GM19035 (cell line): ENCODE data around the gene TEDC1.
"Not testable (repeated sequence)": the region's sequence is repeated elsewhere in the genome, so short reads cannot be mapped to it uniquely, and the experiment has no call there.

Experiments
- ATAC-seq: cut with Tn5 transposase; IDR thresholded peaks from one replicate; pipeline ENCODE4 v1.9.1; 2021; ENCODE audit not compliant: unreplicated experiment

Gene TEDC1

GRCh38 chr14:105536051-105536450 is 45.0 kb downstream of the TEDC1 start:
- no peak for ATAC-seq

DNA sequence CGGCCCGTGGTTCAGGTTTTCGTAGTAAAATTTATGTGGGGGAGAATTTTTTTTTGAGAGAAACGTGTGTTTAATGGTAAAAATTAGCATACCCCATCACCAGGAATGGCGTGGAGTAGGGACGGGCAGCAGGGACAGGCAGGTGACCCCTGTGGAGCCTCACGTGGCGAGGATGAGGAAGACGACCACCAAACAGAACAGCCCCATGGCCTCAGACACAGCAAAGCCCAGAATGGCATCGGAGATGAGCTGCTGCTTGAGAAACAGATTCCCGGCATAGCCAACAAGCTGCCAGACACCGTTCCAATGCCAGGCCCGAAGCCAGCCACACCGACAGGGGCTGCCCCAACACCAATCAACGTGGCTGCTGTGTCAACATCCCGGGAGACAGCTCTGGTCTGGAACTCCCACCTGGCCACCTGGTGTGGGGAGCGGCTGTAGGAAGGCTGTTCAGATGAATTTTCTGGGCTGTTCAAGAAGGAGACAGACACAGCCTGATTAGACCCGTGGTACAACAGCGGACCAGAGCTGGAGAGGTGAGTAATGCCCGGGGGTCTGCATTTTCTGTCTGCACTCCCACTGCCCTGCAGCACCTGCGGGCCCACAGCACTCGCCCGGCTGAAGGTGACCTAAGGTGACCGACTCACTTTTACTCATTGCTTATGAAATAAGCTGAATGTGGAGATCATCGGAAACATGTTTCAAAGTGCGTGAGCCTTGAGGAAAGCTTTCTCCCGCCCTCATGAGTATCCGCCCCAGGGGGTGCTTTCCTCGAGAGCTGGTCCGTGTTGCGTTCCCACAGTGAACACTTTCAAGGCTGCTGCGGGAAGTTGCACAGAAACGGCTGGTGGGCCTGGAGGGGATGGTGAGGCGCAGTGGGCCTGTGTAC is 45.9 kb downstream of the TEDC1 start:
- ATAC-seq = no peak

DNA sequence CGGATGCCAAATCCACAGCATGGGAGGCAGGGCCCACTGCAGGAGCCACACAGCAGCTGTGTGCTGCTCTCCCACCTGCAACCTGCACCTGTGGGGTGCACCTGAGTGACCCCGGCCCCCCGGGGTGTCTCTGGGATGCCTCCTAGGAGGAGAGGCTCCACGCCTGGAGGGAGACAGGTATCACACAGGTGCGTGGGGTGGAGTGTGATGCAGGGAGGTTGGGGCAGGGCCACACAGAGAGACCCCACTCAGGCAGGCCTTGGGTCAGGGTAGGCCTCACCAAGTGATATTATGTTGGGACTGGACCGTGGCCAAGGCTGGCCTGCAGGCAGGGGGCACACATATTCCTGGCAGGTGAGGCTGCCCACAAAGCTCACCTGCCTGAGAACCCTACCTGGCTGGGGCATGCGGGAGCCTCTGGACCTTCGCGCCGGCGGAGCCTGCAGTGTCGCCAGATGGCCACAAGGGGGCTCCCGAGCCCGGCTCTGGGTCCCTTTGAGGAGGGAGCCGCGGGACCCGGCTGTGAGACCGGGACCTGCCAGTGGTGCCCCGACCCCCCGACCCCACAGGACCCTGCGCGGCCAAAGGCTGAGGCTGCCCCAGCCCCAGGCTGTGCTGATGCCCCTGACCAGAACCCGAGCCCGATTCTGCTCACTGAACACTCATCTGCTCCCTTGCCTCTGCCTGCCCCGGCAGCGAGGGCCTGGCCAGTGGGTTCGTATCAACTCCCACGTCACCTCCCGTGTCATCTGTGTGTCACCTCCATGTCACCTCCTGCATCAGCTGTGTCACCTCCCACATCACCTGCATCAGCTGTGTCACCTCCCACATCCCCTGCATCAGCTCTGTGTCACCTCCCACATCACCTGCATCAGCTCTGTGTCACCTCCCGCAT is 46.8 kb downstream of the TEDC1 start:
- peak; percentile 50 for ATAC-seq

DNA sequence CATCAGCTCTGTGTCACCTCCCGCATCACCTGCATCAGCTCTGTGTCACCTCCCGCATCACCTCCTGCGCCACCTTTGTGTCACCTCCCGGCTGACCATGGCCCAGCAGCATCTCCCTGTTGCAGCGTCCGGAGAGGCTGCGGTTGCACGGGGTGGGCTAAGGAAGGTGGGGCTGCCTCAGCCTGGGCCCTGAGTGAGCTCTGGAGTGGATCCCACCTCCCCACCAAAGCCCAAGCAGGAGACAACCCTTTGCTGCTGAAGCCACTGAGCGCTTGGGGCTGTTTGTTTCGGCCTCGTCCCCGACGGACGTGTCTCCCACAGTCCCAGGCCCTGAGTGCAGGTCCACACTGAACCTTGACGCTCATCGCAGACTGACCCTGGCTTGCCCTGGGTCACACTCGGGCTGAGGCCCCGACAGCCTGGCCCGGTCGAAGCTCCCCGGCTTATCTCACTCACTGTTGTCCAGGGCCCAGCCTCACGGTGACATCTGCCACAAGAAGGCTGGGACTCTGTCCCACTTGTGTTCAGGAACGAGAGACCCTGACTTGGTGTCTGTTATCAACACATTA is 47.5 kb downstream of the TEDC1 start:
- no peak for ATAC-seq

- no peak for ATAC-seq
Observed at GRCh38 chr14:105540811-105541210, 49.8 kb downstream of the TEDC1 start.

GRCh38 chr14:105541218-105541875 is 50.3 kb downstream of the TEDC1 start:
- ATAC-seq = no peak

DNA sequence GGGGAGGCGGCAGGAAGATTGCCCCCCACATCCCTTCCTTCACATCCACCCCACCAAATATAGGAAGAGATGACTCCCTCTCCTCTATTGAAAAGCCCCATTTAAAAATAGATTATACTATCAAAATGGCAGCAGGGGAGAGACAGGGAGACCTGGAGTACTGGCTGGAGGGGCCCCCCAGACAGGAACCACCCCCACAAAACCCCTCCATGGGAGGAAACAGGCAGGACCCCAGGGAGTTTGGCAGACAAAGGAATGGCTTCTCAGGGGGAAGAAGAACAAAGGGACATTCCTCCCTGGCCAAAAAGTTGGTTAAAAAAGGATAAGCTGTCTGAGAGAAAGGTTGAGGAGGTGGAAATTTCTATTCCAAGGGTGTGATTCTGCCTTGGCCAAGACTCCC is 54.6 kb downstream of the TEDC1 start:
- ATAC-seq = not testable (repeated sequence)

- not testable (repeated sequence) for ATAC-seq
Observed at GRCh38 chr14:105546410-105546809, 55.4 kb downstream of the TEDC1 start.

DNA sequence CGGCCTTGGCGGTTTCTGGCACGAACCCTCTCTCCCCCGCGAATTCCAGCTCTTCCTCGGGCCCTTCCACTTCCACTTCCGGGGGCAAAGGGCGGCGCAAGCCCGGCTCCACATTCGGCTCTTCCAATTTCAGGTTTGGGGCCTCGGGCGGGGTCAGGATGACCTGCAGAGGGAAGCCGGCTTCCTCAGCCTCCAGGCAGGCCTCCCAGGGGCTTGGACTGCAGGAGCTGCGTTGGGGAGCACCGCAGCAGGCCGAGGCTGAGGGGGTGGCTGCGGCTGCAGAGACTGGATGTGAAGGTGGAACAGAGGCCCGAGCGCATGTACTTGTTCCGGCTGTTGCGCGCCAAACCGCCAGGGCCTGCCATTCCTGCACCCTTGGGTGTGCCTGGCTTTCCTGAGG is 56.0 kb downstream of the TEDC1 start:
- ATAC-seq = not testable (repeated sequence)

DNA sequence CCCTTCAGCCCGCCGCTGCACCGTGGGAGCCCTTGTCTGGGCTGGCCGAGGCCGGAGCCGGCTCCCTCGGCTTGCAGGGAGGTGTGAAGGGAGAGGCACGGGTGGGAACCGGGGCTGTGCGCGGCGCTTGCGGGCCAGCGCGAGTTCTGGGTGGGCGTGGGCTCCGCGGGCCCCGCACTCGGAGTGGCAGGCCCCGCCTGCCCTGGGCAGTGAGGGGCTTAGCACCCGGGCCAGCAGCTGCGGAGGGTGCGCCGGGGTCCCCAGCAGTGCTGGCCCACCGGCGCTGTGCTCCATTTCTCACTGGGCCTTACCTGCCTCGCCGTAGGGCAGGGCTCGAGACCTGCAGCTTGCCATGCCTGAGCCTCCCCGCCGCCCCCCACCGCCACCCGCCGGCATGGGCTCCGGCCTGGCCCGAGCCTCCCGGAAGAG is 56.7 kb downstream of the TEDC1 start:
- no peak for ATAC-seq
